Measurements from ENCODE around the gene CXCL8.
"Not testable (repeated sequence)": the region's sequence is repeated elsewhere in the genome, so short reads cannot be mapped to it uniquely, and the experiment has no call there.

The CXCL8 gene

DNA sequence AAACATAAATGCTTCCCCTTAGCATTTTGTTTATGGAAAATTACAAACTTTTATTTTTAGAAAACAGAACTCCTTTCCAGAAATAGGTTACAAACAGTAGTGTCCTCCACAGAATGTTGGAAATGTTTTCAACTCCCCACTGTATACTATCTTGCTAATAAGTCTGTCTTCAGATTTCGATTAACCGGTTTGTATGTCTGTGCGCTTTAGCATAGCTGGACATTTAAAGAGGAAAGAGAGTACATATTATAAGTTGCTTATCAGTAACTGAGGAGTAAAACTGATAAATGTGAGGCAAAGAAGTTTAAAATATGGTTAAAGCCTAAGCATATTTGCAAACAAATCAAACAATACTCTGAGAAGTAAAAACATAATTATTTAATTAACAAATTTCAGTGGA lies 3.4 kb downstream of the CXCL8 start:
- no peak for DNase-seq

GRCh38 chr4:73744203-73744602 lies 3.8 kb downstream of the CXCL8 start:
- no peak for DNase-seq

DNA sequence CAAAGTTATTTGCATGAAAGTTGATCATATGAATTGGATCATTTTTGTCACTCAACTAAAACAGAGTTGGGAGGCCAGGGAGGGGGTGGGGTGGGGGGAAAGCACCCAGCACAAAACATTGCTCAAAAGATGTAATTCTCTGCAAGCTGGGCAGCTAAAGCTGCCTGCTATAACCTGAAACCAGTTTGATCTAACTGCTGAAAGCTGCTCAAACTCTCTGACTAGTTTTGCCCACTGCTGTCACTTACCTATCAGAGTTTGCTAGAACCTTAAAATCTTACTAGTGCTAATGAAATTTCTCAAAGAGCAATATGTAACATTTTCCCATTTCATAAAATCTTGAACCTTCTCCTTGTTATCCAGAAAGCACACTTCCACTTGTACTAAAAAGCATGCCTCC lies 10.4 kb downstream of the CXCL8 start:
- no peak for DNase-seq

DNA sequence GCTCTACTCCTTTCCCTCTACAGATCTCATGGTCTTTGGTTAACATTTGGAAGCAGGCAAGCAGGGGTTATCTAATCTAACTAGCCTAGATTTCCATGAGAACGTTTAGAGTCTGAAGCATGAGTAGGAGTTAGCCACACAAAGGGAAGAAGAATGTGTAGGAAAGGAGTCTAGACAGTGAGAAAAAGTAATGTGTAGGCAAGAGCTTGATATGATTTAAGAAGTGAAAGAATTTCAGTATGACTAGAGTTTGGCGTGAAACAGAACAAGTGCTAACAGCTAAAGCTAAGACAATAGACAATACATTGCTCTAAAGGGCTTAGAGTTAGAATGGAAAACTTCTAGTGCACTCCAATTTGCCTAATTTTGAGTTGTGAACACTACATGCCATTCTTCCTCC lies 10.8 kb downstream of the CXCL8 start:
- DNase-seq = no peak

GRCh38 chr4:73751830-73752229 lies 11.5 kb downstream of the CXCL8 start:
- no peak for DNase-seq

GRCh38 chr4:73752424-73752823 lies 12.1 kb downstream of the CXCL8 start:
- DNase-seq = no peak

DNA sequence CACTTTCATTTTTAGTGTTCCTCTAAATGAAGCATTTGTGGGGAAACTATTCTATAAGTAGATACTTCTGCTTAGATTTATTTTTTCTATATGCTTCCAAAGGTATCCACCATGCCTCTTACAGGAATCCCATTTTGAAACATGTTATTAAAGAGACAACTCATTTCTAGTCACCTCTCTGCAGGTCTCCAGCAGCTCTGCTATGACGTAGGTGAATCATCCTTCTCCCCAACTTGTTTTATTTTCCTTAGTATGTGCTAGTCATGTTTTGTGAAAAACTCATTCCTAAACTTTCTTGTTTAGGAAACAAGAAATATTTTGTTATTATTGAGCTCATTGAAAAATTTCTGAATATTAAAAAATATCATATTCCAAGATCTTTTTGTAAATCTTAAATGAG lies 12.8 kb downstream of the CXCL8 start:
- DNase-seq = no peak

DNA sequence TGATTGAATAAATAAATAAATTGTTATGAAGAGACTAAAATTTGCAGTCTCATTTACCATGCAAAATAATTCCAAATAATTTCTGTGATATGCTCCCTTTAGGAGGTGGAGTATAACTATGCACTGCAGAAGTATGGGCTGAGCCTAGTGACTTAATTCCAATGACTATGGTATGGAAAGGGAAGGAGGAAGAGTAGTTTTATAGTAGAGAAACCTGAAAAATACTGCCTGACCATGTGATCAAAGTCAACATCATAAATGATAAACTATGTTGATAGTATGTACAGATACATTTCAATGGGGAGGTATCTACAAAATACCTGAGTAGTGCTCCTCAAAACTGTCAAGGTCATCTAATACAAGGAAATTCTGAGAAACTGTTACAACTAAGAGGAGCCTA lies 14.6 kb downstream of the CXCL8 start:
- DNase-seq = no peak

DNA sequence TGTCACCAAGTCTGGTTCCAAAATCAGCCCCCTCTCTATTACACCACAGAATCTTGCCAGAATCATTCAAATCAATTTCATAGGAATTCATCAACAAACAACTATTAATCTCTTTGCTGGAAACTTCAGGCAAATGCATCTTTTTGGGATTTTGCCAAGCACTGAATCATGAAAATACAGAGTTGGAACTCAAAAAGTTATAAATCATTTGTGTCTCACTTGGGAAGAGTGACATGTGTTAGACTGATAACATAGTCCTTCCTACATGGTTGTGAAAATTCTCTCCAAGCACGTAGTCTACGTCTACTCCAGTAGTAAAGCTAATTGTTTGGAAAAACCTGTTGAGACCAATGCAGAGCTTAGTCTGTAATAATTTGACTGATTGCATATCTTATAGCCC lies 19.0 kb downstream of the CXCL8 start:
- no peak for DNase-seq

GRCh38 chr4:73761856-73762255 lies 21.5 kb downstream of the CXCL8 start:
- DNase-seq = no peak

GRCh38 chr4:73762409-73762808 lies 22.0 kb downstream of the CXCL8 start:
- DNase-seq = no peak

DNA sequence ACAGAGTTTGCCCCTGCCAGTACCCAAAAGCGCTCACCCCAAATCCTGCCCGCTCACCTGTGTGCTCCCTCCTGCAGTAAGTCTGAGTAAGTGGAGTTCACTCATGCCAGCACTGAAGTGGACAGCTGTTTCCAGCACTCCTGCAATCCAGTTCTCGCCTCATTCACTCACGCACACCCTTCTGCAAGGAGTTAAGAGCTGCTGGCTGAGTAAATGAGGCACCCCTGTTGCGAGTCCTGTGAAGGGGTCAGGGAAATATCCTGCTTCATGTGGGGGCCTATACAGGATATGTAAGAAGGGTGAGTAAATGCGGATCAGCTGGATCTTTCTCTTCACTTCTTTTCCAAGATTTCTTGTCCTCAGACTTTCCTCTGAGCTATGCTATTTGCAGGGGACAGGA lies 23.5 kb downstream of the CXCL8 start:
- no peak for DNase-seq

GRCh38 chr4:73764513-73764912 lies 24.1 kb downstream of the CXCL8 start:
- DNase-seq = no peak

DNA sequence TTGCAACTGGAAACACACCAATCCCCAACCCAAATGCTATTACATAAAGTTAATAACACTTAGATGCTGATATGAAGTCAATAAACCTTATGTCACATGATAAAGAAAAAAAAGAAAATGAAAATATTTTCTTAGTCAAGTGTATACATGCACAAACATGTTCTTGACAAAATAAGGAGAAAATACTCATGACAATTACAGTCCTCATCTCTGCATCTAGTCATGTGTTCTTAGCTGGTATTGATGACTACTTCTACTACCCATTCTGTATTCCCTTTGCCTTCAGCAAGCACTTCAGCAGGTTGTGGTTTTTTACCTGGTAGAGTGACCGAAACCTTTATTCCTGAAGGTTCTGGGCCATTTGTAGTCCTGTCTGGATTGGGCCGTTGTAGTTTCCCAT lies 24.9 kb downstream of the CXCL8 start:
- no peak for DNase-seq

GRCh38 chr4:73770917-73771316 lies 30.5 kb downstream of the CXCL8 start:
- DNase-seq = no peak

- DNase-seq = no peak
Measured at GRCh38 chr4:73772363-73772762, 32.0 kb downstream of the CXCL8 start.

GRCh38 chr4:73774406-73774805 lies 34.0 kb downstream of the CXCL8 start:
- not testable (repeated sequence) for DNase-seq

- DNase-seq = no peak
Measured at GRCh38 chr4:73776321-73776729, 36.0 kb downstream of the CXCL8 start.

DNA sequence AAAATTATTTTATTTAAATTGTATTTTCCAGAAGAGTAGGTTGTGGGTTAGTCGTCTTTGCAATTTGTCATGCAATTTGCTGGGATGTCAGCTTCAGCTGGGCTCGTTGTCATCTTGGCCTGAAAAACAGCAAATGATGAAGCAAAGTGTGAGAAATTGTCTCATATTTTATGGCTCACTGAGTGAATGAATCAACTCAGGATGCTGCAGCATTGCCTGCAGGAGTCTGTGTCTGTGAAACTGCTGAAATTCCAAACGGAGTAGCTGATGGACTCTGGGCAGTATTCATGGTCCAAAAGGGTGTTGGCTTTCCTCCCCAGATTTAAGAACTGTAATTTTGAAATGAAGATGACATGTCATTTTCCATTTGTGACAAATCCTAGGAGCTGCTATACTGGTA lies 37.2 kb downstream of the CXCL8 start:
- no peak for DNase-seq

DNA sequence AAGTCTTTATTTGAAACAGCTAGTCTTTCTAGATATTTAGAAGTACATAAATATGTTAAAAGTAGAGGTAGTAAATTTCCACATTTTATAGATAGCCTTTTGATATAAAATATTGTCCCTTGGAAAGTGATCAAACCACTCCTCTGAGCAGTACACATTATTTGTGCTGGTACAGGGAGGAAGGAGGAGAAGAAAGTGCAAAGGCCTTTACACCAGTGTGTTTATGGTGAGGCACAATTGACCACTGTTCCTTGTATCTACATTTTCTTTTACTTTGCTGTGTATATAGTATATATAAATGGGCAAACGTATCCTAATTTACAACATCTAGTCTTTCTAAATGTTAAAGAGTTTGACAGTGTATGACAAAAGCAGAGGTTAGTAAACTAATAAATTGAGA lies 39.9 kb downstream of the CXCL8 start:
- no peak for DNase-seq

DNA sequence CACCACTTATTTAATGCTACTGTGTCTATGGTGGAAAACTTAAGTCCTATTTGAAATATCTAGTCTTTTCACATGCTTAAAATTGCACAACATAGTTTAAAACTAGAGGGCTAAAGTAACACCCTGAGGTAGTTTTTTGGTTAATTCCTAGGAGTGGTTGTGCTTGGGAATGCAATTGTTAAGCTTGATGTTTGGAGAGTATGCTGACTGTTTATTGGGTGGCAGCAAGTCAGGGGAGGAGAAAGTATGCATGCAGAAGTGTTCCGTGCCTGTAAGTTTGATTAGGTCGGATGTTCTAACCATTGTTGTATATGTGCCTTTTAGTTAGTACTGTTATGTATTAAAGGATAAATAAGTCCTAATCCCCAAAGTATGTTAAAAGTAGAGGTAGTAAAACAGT lies 40.5 kb downstream of the CXCL8 start:
- DNase-seq = no peak

DNA sequence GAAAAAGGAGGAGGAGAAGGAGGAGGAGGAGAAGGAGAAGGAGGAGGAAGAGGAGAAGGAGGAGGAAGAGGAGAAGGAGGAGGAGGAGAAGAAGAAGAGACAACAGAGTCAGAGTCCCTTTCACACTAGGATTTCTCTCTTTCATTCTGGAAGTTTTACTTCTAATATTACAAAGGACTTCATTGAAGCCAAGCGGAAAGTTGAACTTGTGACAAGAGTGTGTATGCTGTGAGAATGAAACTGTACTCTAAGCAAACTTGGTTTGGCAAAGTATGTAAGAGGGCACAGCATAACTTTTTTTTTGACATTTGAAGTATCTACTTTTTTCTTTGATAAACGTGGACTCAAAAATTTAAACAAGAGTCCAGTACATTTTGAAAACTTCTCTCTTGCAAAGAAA lies 48.0 kb downstream of the CXCL8 start:
- no peak for DNase-seq
